Liver (tissue), 9 donors: ENCODE measurements around the gene ESRRA. TPM values are rescaled to one million over a fixed set of nuclear protein-coding genes. Genes with fewer than 3 reads are reported as not detected.

Source experiments
- DNase-seq: peaks from one replicate; pipeline ENCODE4 v3.0.0-alpha.2; 2017; ENCODE audit warnings: low spot score
- H3K27ac ChIP-seq, 2 donors: one replicate each; pipeline ENCODE4 v1.7.0; 2013; ENCODE audit warnings: inconsistent platforms in 2 of 2, low read length in 2 of 2, control low read depth in 1 of 2, low read depth in 1 of 2, mild to moderate bottlenecking in 1 of 2
- H3K27me3 ChIP-seq, 4 donors: one replicate each; pipeline versions ENCODE4 v1.6.1 to v1.7.0; 2013; ENCODE audit warnings: low read length in 3 of 4, inconsistent platforms in 1 of 4, mild to moderate bottlenecking in 1 of 4, moderate library complexity in 1 of 4; ENCODE audit not compliant: control insufficient read depth in 4 of 4, insufficient read depth in 4 of 4
- H3K36me3 ChIP-seq, 4 donors: one replicate each; pipeline versions ENCODE4 v1.6.1 to v1.7.0; 2013; ENCODE audit warnings: low read length in 3 of 4, mild to moderate bottlenecking in 3 of 4, low read depth in 1 of 4, moderate library complexity in 1 of 4; ENCODE audit not compliant: control insufficient read depth in 4 of 4, insufficient read depth in 3 of 4
- H3K4me1 ChIP-seq, 4 donors: one replicate each; pipeline versions ENCODE4 v1.6.1 to v1.7.0; 2013; ENCODE audit warnings: low read length in 3 of 4, mild to moderate bottlenecking in 3 of 4, moderate library complexity in 1 of 4; ENCODE audit not compliant: control insufficient read depth in 4 of 4, insufficient read depth in 4 of 4
- H3K4me3 ChIP-seq, 3 donors: one replicate each; pipeline versions ENCODE4 v1.6.1 to v1.7.0; 2013; ENCODE audit warnings: low read length in 3 of 3, control low read depth in 1 of 3, low read depth in 1 of 3, mild to moderate bottlenecking in 1 of 3
- H3K9ac ChIP-seq, 2 donors: one replicate each; pipeline ENCODE4 v1.7.0; 2013; ENCODE audit warnings: low read length in 2 of 2, mild to moderate bottlenecking in 2 of 2, moderate library complexity in 2 of 2, control low read depth in 1 of 2, low read depth in 1 of 2
- H3K9me3 ChIP-seq, 4 donors: one replicate each; pipeline versions ENCODE4 v1.6.1 to v1.7.0; 2013; ENCODE audit warnings: low read length in 3 of 4; ENCODE audit not compliant: control insufficient read depth in 4 of 4
- CTCF ChIP-seq: fragments of 150-350 bp; IDR thresholded peaks from 2 replicates; pipeline ENCODE4 v1.5.1; 2017; ENCODE audit warnings: improper control_type of control experiment, low read depth, low read length; ENCODE audit not compliant: missing input control
- EGR1 ChIP-seq, 2 donors: IDR thresholded peaks; 2 replicates each; pipeline ENCODE4 v1.6.1; 2016 to 2018; ENCODE audit warnings: antibody characterized with exemption in 2 of 2, low read depth in 2 of 2
- FOXA1 ChIP-seq: IDR thresholded peaks from 2 replicates; pipeline ENCODE4 v1.6.1; 2016; ENCODE audit warnings: antibody characterized with exemption
- FOXA2 ChIP-seq: IDR thresholded peaks from 2 replicates; pipeline ENCODE4 v1.6.1; 2016; ENCODE audit warnings: antibody characterized with exemption
- GABPA ChIP-seq, 2 donors: IDR thresholded peaks in 1 of 2; conservative IDR thresholded peaks in 1 of 2; 2 replicates each; pipeline ENCODE4 v1.6.1; 2016; ENCODE audit warnings: antibody characterized with exemption in 2 of 2, mild to moderate bottlenecking in 1 of 2, moderate library complexity in 1 of 2
- HNF4A ChIP-seq, 2 donors: conservative IDR thresholded peaks; 2 replicates each; pipeline ENCODE4 v1.6.1; 2016; ENCODE audit warnings: antibody characterized with exemption in 2 of 2, mild to moderate bottlenecking in 2 of 2
- HNF4G ChIP-seq: IDR thresholded peaks from 2 replicates; pipeline ENCODE4 v1.6.1; 2016; ENCODE audit warnings: antibody characterized with exemption
- NR2F2 ChIP-seq: IDR thresholded peaks from 2 replicates; pipeline ENCODE4 v1.6.1; 2016; ENCODE audit warnings: antibody characterized with exemption
- RAD21 ChIP-seq, 2 donors: IDR thresholded peaks; 2 replicates each; pipeline ENCODE4 v1.6.1; 2016; ENCODE audit warnings: antibody characterized with exemption in 2 of 2, mild to moderate bottlenecking in 2 of 2
- REST ChIP-seq: IDR thresholded peaks from 2 replicates; pipeline ENCODE4 v1.6.1; 2016; ENCODE audit warnings: antibody characterized with exemption, mild to moderate bottlenecking
- RXRA ChIP-seq, 2 donors: IDR thresholded peaks; 2 replicates each; pipeline ENCODE4 v1.6.1; 2017 to 2018; ENCODE audit warnings: antibody characterized with exemption in 2 of 2, mild to moderate bottlenecking in 1 of 2
- SP1 ChIP-seq: IDR thresholded peaks from 2 replicates; pipeline ENCODE4 v1.6.1; 2018; ENCODE audit warnings: antibody characterized with exemption, mild to moderate bottlenecking
- TAF1 ChIP-seq: conservative IDR thresholded peaks from 2 replicates; pipeline ENCODE4 v1.6.1; 2016; ENCODE audit warnings: antibody characterized with exemption, mild to moderate bottlenecking
- WGBS: extraction: QIAGEN DNeasy Blood & Tissue Kit; methylation state at CpG from one replicate; pipeline ENCODE4 v1.1.7; 2013; 5-methylcytosine and 5-hydroxymethylcytosine counted together
- polyA plus RNA-seq, 2 donors: library from polyadenylated mRNA; stranded (reverse) in 1 of 2; unstranded in 1 of 2; fragments of 200-250 nt in 1 of 2; fragments of >200 nt in 1 of 2; fragmentation: Nextera tagmentation in 1 of 2; extraction: Ambion mirVana in 1 of 2; gene quantifications; one replicate each; pipeline versions ENCODE4 v1.2.1 to v1.2.3, GENCODE V29; 2013 to 2015
- total RNA-seq, 2 donors: library from RNA; depleted of rRNA; stranded (reverse); fragments of >200 nt; gene quantifications; one replicate each; pipeline ENCODE4 v1.2.3, GENCODE V29; 2014
- TF ChIP-seq, protein P1 (sequence below): IDR thresholded peaks from 2 replicates; pipeline ENCODE4 v1.6.1; 2016; ENCODE audit warnings: antibody characterized with exemption
- TF ChIP-seq, protein P2 (sequence below): IDR thresholded peaks from 2 replicates; pipeline ENCODE4 v1.6.1; 2016; ENCODE audit warnings: antibody characterized with exemption
- TF ChIP-seq, protein P3 (sequence below): IDR thresholded peaks from 2 replicates; pipeline ENCODE4 v1.6.1; 2016; ENCODE audit warnings: antibody characterized with exemption
- donor health status: healthy.
- donor health status: healthy.
- donor health status: healthy.
- donor health status: healthy.
- donor health status: healthy.

The ESRRA gene
- total and polyA plus RNA-seq, 4 donors = 13.9 to 64.8 (median 37.5) TPM

- Histone ChIP-seq H3K4me1 (peaks cover 0 to 17% (median 9%) of the 10 kb centered on the region in 4 donors), H3K27me3 (no peaks in the 10 kb centered on the region), H3K4me3 (no peak overlapping the region), H3K9me3 (no peaks in the 10 kb centered on the region), H3K9ac (no peak overlapping the region), H3K36me3 (no peaks in the 10 kb centered on the region), H3K27ac (no peak overlapping the region)
- TF ChIP-seq RXRA (IDR thresholded peaks at IDR 0.05) (no peak), HNF4G (no peak), FOXA2 (no peak), FOXA1 (no peak), GABPA (IDR thresholded peaks at IDR 0.05 in 1 of 2, conservative IDR thresholded peaks at IDR 0.05 in 1 of 2) (no peak), SP1 (no peak), REST (no peak), NR2F2 (no peak), CTCF (no peak), RAD21 (IDR thresholded peaks at IDR 0.05) (no peak), TAF1 (no peak), EGR1 (IDR thresholded peaks at IDR 0.05; ENCODE audit: low read depth in 2 of 2) (no peak), HNF4A (conservative IDR thresholded peaks at IDR 0.05) (no peak)
- TF ChIP-seq, protein P1, sequence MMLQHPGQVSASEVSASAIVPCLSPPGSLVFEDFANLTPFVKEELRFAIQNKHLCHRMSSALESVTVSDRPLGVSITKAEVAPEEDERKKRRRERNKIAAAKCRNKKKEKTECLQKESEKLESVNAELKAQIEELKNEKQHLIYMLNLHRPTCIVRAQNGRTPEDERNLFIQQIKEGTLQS = no peak
- TF ChIP-seq, protein P2, sequence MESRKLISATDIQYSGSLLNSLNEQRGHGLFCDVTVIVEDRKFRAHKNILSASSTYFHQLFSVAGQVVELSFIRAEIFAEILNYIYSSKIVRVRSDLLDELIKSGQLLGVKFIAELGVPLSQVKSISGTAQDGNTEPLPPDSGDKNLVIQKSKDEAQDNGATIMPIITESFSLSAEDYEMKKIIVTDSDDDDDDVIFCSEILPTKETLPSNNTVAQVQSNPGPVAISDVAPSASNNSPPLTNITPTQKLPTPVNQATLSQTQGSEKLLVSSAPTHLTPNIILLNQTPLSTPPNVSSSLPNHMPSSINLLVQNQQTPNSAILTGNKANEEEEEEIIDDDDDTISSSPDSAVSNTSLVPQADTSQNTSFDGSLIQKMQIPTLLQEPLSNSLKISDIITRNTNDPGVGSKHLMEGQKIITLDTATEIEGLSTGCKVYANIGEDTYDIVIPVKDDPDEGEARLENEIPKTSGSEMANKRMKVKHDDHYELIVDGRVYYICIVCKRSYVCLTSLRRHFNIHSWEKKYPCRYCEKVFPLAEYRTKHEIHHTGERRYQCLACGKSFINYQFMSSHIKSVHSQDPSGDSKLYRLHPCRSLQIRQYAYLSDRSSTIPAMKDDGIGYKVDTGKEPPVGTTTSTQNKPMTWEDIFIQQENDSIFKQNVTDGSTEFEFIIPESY = no peak
- TF ChIP-seq, protein P3, sequence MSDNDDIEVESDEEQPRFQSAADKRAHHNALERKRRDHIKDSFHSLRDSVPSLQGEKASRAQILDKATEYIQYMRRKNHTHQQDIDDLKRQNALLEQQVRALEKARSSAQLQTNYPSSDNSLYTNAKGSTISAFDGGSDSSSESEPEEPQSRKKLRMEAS = no peak
- no peak for DNase-seq
- 95% methylated on average over 18 of the region's 18 CpGs for WGBS
These were observed 45.9 kb downstream of the ESRRA start for GRCh38 chr11:64351136-64351631.
